Astrocyte (in vitro differentiated cells and primary cell): ENCODE results near the gene HSD3B1.

Source experiments
- CTCF ChIP-seq: IDR thresholded peaks from 2 replicates; pipeline ENCODE4 v1.5.1; 2011; ENCODE audit warnings: low read depth, mild to moderate bottlenecking, inconsistent platforms, low read length, moderate library complexity; ENCODE audit not compliant: insufficient read depth
- EZH2 ChIP-seq: IDR thresholded peaks from 2 replicates; pipeline ENCODE4 v1.6.1; 2012; ENCODE audit warnings: mild to moderate bottlenecking, low read length, inconsistent platforms; ENCODE audit not compliant: insufficient read depth

- TF ChIP-seq CTCF (no peak), EZH2 (no peak)
Measured at GRCh38 chr1:119547805-119548204, 40.8 kb downstream of the HSD3B1 start.
